Kidney epithelial cell (primary cell): ENCODE results near the gene MDM4. TPM values are rescaled to one million over a fixed set of nuclear protein-coding genes. Genes with fewer than 3 reads are reported as not detected.
"Not testable (repeated sequence)": the region's sequence is repeated elsewhere in the genome, so short reads cannot be mapped to it uniquely, and the experiment has no call there.

ENCODE experiments used
- DNase-seq: peaks from one replicate; pipeline ENCODE4 v3.0.0-alpha.2; 2010; ENCODE audit warnings: low read depth
- H3K27me3 ChIP-seq: 2 replicates; pipeline ENCODE4 v1.6.0; 2011; ENCODE audit warnings: low read length; ENCODE audit not compliant: control insufficient read depth, insufficient read depth
- H3K36me3 ChIP-seq: 2 replicates; pipeline ENCODE4 v1.5.1; 2011; ENCODE audit warnings: low read length; ENCODE audit not compliant: control insufficient read depth, insufficient read depth
- H3K4me3 ChIP-seq: 2 replicates; pipeline ENCODE4 v1.5.1; 2011; ENCODE audit warnings: low read depth, mild to moderate bottlenecking, control low read depth, low read length
- CTCF ChIP-seq: IDR thresholded peaks from 2 replicates; pipeline ENCODE4 v1.5.1; 2011; ENCODE audit warnings: mild to moderate bottlenecking, moderate library complexity, low read length, control low read depth, inconsistent platforms; ENCODE audit not compliant: insufficient read depth, poor library complexity, severe bottlenecking
- total RNA-seq: library from RNA; depleted of rRNA; stranded (reverse); fragments of >200 nt; gene quantifications from 2 replicates; pipeline ENCODE4 v1.2.3, GENCODE V29; 2015

MDM4 gene
- total RNA-seq, 1 donor from 2014 or later, result 21.0 TPM

DNA sequence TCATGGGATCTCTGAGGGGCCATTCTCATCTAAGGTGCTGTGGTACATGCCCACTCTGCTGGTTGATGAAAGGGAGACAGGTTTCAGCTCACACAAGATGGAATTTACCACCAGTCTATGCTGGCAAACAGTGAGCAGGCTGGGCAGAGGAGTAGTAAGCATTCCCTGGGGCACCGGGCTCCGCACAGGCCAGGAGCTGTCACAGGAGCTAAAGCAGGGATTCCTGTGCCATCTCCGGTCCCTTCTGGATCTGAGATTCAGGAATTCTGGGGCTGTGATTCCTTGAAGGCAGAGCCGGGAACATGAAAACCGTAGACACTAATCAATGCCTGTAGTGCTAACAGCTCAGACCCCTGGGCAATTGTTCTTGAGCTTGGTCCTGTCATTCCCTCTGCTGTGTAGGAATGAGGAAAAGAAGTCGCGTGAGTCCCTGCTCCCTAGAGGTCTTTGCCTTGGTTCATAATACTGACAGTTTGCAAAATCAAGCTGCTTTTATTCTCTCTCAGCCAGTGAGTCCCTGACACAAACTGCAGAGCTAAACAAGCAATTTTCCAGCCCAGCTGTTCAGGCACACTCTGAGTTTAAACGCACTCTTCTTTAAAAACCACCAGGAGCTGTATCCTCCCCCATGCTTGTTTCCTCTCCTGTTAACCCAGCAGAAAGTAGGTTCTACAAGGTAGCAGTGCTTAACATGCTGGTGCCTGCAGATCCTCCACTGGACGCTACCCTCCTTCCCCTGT, 52.5 kb downstream of the MDM4 start:
- Histone ChIP-seq H3K36me3 (peaks cover 1% of the 10 kb centered on the region), H3K27me3 (no peaks in the 10 kb centered on the region), H3K4me3 (no peak overlapping the region)
- TF ChIP-seq CTCF, result no peak
- DNase-seq, result no peak

- TF ChIP-seq CTCF, result no peak
- Histone ChIP-seq H3K27me3 (no peaks in the 10 kb centered on the region), H3K4me3 (no peak overlapping the region), H3K36me3 (peaks cover 1% of the 10 kb centered on the region)
- no peak for DNase-seq
Measured at GRCh38 chr1:204569478-204569877, 53.3 kb downstream of the MDM4 start.

GRCh38 chr1:204570021-204570420, 53.8 kb downstream of the MDM4 start:
- H3K4me3 ChIP-seq, DNase-seq, H3K36me3 ChIP-seq: not testable (repeated sequence)

DNA sequence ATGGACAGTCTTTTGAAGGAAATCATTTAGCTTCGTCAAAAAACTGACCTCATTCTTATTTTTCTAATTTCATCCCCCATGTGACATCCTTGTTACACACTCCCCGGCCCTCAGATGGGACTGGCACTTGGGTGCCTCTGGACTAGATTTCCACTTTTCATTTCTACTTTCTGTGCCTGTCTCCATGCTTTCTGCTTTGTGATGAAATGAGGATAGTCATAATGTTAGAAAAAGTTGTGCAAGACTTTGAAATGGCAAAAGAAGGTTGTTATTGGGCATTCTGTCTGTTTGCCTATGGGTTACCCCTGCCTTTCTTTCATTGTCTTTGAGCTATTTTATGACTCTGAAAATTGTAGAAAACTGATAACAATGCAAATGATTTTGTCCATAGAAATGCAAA, 54.9 kb downstream of the MDM4 start:
- Histone ChIP-seq H3K36me3 (peaks cover 1% of the 10 kb centered on the region), H3K27me3 (peaks cover 1% of the 10 kb centered on the region), H3K4me3 (no peak overlapping the region)
- no peak for DNase-seq
- TF ChIP-seq CTCF, result no peak

More at GRCh38 chr1:204570021-204570420, 53.8 kb downstream of the MDM4 start:
- H3K27me3 ChIP-seq, result not testable (repeated sequence)

DNA sequence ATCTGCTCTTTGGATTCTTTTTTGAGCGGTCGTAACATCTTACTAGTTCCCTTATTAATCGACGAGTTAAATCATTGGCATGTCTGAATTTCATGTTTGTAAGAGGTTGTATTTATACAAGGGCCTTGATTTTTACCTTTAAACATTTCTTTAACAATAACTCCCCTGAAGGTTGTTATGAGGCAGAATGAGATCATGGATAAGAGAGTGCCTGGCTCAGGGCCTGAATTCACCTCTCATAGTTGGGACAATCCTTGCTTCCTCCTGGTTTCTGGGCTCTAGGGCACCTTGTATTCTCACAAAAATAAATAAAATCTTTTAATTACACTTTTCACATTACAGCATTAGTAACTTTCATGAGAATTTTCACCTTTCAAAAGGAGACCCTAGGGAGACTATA, 55.4 kb downstream of the MDM4 start:
- H3K36me3 ChIP-seq, result peaks cover 1% of the 10 kb centered on the region
- no peak for DNase-seq
- TF ChIP-seq CTCF, result no peak

GRCh38 chr1:204572923-204573922, 57.0 kb downstream of the MDM4 start:
- peak; percentile 21 for DNase-seq
- no peak overlapping the region for H3K4me3 ChIP-seq

More for the DNA sequence above, 55.4 kb downstream of the MDM4 start:
- Histone ChIP-seq H3K27me3 (peaks cover 2% of the 10 kb centered on the region), H3K4me3 (no peak overlapping the region)

More at GRCh38 chr1:204572923-204573922, 57.0 kb downstream of the MDM4 start:
- TF ChIP-seq CTCF, result no peak
- Histone ChIP-seq H3K27me3 (peaks cover 2% of the 10 kb centered on the region), H3K36me3 (peaks cover 1% of the 10 kb centered on the region)
